Heart right ventricle (tissue), 16 donors: ENCODE measurements around the gene TXN2. TPM values are rescaled to one million over a fixed set of nuclear protein-coding genes. Genes with fewer than 3 reads are reported as not detected.

ENCODE experiments used
- ATAC-seq, 8 donors: fragments of 200-7000 bp; cut with Tn5 transposase; one replicate each; pipeline ENCODE4 v1.9.1; 2020; ENCODE audit warnings: mild to moderate bottlenecking in 8 of 8, moderate library complexity in 8 of 8, moderate number of reproducible peaks in 1 of 8
- DNase-seq, 2 donors: peaks; one replicate each; pipeline ENCODE4 v3.0.0-alpha.2; 2020
- H3K27ac ChIP-seq, 10 donors: fragments of 200-600 bp; sonication (generic) in 2 of 10; one replicate each; pipeline versions ENCODE4 v1.5.0 to v1.8.0; 2020 to 2022; ENCODE audit warnings: mild to moderate bottlenecking in 3 of 10
- H3K27me3 ChIP-seq, 7 donors: fragments of 200-600 bp; one replicate each; pipeline ENCODE4 v1.8.0; 2021 to 2022; ENCODE audit warnings: mild to moderate bottlenecking in 2 of 7
- H3K36me3 ChIP-seq, 9 donors: fragments of 200-600 bp; sonication (generic) in 1 of 9; one replicate each; pipeline versions ENCODE4 v1.5.0 to v1.8.0; 2020 to 2022; ENCODE audit warnings: mild to moderate bottlenecking in 2 of 9
- H3K4me1 ChIP-seq, 9 donors: fragments of 200-600 bp; sonication (generic) in 1 of 9; one replicate each; pipeline versions ENCODE4 v1.5.0 to v1.8.0; 2020 to 2022; ENCODE audit warnings: mild to moderate bottlenecking in 4 of 9
- H3K4me3 ChIP-seq, 10 donors: fragments of 200-600 bp; sonication (generic) in 2 of 10; one replicate each; pipeline versions ENCODE4 v1.5.0 to v1.8.0; 2020 to 2022; ENCODE audit warnings: mild to moderate bottlenecking in 7 of 10, moderate library complexity in 2 of 10
- H3K9me3 ChIP-seq, 11 donors: fragments of 200-600 bp in 10 of 11; sonication (generic) in 2 of 11; one replicate each; pipeline versions ENCODE4 v1.5.0 to v1.8.0; 2013 to 2022; ENCODE audit warnings: mild to moderate bottlenecking in 2 of 11, control low read depth in 1 of 11, moderate library complexity in 1 of 11
- WGBS, 2 donors: extraction: QIAGEN DNeasy Blood & Tissue Kit; methylation state at CpG; one replicate each; pipeline ENCODE4 v1.1.7; 2013; ENCODE audit warnings: inconsistent platforms in 1 of 2; 5-methylcytosine and 5-hydroxymethylcytosine counted together
- intact Hi-C, 10 donors: fragments of 100-400 bp; cut with DNase I; formaldehyde crosslinking; loops; one replicate each; pipeline versions ENCODE4 v1.11.1 to v1.14.2; 2022
- polyA plus RNA-seq, 2 donors: library from polyadenylated mRNA; stranded (reverse); fragments of 200-250 nt; gene quantifications; one replicate each; pipeline ENCODE4 v1.2.3, GENCODE V29; 2013
- total RNA-seq, 10 donors: library from RNA; stranded (reverse); fragmentation: NEBNext Ultra II Directional in 3 of 10; extraction: Animal tissue kit (Norgen Biotek cat#: 25700) in 3 of 10; gene quantifications; one replicate each; pipeline versions ENCODE4 v1.2.1 to v1.2.4, GENCODE V29; 2021 to 2023
- TF ChIP-seq, protein P1 (sequence below), 9 donors: fragments of 200-600 bp; sonication (generic) in 2 of 9; IDR thresholded peaks; one replicate each; pipeline versions ENCODE4 v1.5.0 to v1.8.0; 2021 to 2022; ENCODE audit warnings: antibody characterized with exemption in 9 of 9, mild to moderate bottlenecking in 5 of 9, moderate library complexity in 1 of 9
- donor health status: Arrhythmogenic right ventricular cardiomyopathy.
- donor health status: ischemic (EF 13 %, LVEDD 7.1; RV severe dilation, severe dysfunction).
- donor health status: healthy with polysubstance abuse.
- donor health status: DM: no; HTN: yes; CAD: no.
- donor health status: DM: no; HTN: no; CAD: no.
- donor health status: ischemic (EF 25% LVEDD 6.9; RV normal size, moderate dysfunction).
- donor health status: ischemic (EF 25% LVEDD 5.7; RV mildly dilated, moderate dysfunction).
- donor health status: healthy.
- donor health status: DM: yes; HTN: yes; CAD: no.
- donor health status: Ischemic cardiomyopathy.
- donor health status: ischemic (EF 35%, LVEDD 5.7; RV mildly dilated, moderate dysfunction).
- donor health status: nonischemic (EF 11% LVEDD 7.7; RV severe dilation, severe dysfunction).
- donor health status: DM: yes; HTN: yes; CAD: no.
- donor health status: PGD.
- donor health status: ischemic (EF 29% LVEDD 5.4; RV normal size, mild dysfunction).
- donor health status: nonischemic (EF 23%, LVEDD 6.1; RV moderate dilation, normal function).

The TXN2 gene
- total and polyA plus RNA-seq, 12 donors: 103 to 155 (median 122) TPM

GRCh38 chr22:36457688-36458450 is 23.6 kb downstream of the TXN2 start:
- 39 to 50% methylated on average over 14 of the region's 14 CpGs for WGBS, 2 donors
- ATAC-seq (peak; percentile 19 to 68 (median 42)), DNase-seq (peak; percentile 74 to 86)
- intact Hi-C loops: loop anchor here in 4 of 10 donors (5.0 kb wide), 2 partner anchors 71 to 126 kb away; partner anchors contain the start of gene MYH9 (in 2 of the 4)
- no peaks in the 10 kb centered on the region for H3K9me3 ChIP-seq
- no peaks in the 10 kb centered on the region for H3K36me3 ChIP-seq
- peaks cover 20 to 80% (median 57%) of the 10 kb centered on the region in 9 donors for H3K4me1 ChIP-seq
- no peak overlapping the region for H3K4me3 ChIP-seq
- H3K27ac ChIP-seq: peak overlapping the region; percentile 75 to 97 (median 89)
- TF ChIP-seq, protein P1, sequence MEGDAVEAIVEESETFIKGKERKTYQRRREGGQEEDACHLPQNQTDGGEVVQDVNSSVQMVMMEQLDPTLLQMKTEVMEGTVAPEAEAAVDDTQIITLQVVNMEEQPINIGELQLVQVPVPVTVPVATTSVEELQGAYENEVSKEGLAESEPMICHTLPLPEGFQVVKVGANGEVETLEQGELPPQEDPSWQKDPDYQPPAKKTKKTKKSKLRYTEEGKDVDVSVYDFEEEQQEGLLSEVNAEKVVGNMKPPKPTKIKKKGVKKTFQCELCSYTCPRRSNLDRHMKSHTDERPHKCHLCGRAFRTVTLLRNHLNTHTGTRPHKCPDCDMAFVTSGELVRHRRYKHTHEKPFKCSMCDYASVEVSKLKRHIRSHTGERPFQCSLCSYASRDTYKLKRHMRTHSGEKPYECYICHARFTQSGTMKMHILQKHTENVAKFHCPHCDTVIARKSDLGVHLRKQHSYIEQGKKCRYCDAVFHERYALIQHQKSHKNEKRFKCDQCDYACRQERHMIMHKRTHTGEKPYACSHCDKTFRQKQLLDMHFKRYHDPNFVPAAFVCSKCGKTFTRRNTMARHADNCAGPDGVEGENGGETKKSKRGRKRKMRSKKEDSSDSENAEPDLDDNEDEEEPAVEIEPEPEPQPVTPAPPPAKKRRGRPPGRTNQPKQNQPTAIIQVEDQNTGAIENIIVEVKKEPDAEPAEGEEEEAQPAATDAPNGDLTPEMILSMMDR (IDR thresholded peaks at IDR 0.05): no peak
- H3K27me3 ChIP-seq: no peaks in the 10 kb centered on the region

- no peak for DNase-seq
- H3K4me1 ChIP-seq: peaks cover 15 to 79% (median 54%) of the 10 kb centered on the region in 9 donors
- intact Hi-C loops: loop anchor here in 4 of 10 donors (5.0 kb wide), 2 partner anchors 69 to 124 kb away; partner anchors contain the start of gene MYH9 (in 2 of the 4)
Measured at GRCh38 chr22:36456464-36456845, 25.0 kb downstream of the TXN2 start.

DNA sequence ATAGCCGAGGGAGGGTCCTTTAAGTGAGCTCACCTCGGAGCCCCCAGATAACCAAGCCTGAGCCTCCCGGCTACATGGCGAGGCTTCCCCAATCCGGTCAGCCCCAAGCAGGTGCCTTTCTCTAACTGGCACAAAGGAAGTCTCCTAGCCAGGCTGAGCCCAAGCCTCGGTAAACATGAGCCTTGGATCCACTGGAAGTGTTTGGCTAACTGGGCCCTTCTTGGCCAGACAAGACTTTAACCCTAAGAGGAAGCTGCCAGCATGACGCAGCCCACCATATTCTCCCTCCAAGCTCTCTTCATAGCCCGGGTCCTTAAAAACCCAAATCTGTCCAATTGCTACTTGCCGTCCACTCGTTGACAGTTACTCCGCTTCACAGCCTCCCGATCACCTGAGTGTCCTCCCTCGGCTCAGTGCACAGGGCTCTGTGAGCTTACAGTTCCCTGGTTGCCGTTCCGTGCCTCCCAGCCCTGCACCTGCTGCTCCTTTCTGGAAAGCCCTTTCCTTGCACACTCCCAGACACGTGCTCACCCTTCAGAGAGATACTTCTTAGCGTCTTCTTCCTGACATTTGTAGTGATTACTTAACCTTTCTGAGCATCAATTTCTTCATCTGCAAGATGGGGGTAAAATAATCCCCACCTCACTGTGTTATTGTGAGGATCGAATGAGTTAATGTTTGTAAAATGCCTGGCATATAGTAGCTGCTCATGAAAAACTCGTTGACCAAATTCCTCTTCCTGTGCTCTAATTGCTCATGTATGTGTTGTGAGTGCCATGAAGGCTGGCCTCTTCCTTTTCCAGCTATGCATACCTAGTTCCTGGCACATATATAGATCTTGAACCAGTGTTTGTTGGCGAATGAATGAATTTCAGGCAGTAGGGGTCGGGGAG is 25.6 kb downstream of the TXN2 start:
- 67 to 74% methylated on average over 21 of the region's 21 CpGs for WGBS, 2 donors
- TF ChIP-seq, protein P1 (IDR thresholded peaks at IDR 0.05): no peak
- peak overlapping the region in 8 of 10 donors; percentile 38 to 59 (median 54) for H3K4me3 ChIP-seq
- no peaks in the 10 kb centered on the region for H3K9me3 ChIP-seq
- no peaks in the 10 kb centered on the region for H3K27me3 ChIP-seq
- intact Hi-C loops: loop anchor here in 4 of 10 donors (5.0 kb wide), 2 partner anchors 69 to 124 kb away; partner anchors contain the start of gene MYH9 (in 2 of the 4)
- DNase-seq: no peak
- H3K4me1 ChIP-seq: peaks cover 20 to 79% (median 57%) of the 10 kb centered on the region in 9 donors
- H3K27ac ChIP-seq: peak overlapping the region; percentile 72 to 97 (median 94)
- H3K36me3 ChIP-seq: no peaks in the 10 kb centered on the region
- ATAC-seq: peak in 3 of 8 donors; percentile 0 to 3 (median 0)

More at GRCh38 chr22:36456464-36456845, 25.0 kb downstream of the TXN2 start:
- H3K36me3 ChIP-seq: no peaks in the 10 kb centered on the region
- ATAC-seq: no peak
- no peak overlapping the region for H3K4me3 ChIP-seq
- 86% methylated on average over 12 of the region's 12 CpGs for WGBS, 2 donors
- H3K27ac ChIP-seq: peak overlapping the region in 8 of 10 donors; percentile 75 to 97 (median 95)
- H3K9me3 ChIP-seq: no peaks in the 10 kb centered on the region
- TF ChIP-seq, protein P1 (IDR thresholded peaks at IDR 0.05): no peak
- H3K27me3 ChIP-seq: no peaks in the 10 kb centered on the region
